ENCODE results near the gene PCBP3.
"Not testable (repeated sequence)": the region's sequence is repeated elsewhere in the genome, so short reads cannot be mapped to it uniquely, and the experiment has no call there.

GRCh38 chr21:45604681-45605080, 38.8 kb upstream of the PCBP3 start:
- TF ChIP-seq CTCF, EZH2, EZH2phosphoT487 (IDR thresholded peaks at IDR 0.05): not testable (repeated sequence)
